EL (cell line): ENCODE measurements around the gene TMEM39B.
"Not testable (repeated sequence)": the region's sequence is repeated elsewhere in the genome, so short reads cannot be mapped to it uniquely, and the experiment has no call there.

Experiments used
- DNase-seq: peaks from one replicate; pipeline ENCODE4 v3.0.0-alpha.2; 2016

Gene TMEM39B

GRCh38 chr1:32071758-32072621 lies 749 bp upstream of the TMEM39B start:
- DNase-seq: peak; percentile 66

- DNase-seq: no peak
These were observed 825 bp downstream of the TMEM39B start for GRCh38 chr1:32073299-32074229.

- no peak for DNase-seq
These were observed 2.1 kb downstream of the TMEM39B start for GRCh38 chr1:32074841-32075240.

GRCh38 chr1:32077451-32077850 lies 4.7 kb downstream of the TMEM39B start:
- DNase-seq: no peak

GRCh38 chr1:32082022-32082421 lies 9.3 kb downstream of the TMEM39B start:
- no peak for DNase-seq

- DNase-seq: not testable (repeated sequence)
These were observed 13.6 kb downstream of the TMEM39B start for GRCh38 chr1:32086381-32086780.

GRCh38 chr1:32091176-32091575 lies 18.4 kb downstream of the TMEM39B start:
- DNase-seq: no peak

- no peak for DNase-seq
These were observed 18.9 kb downstream of the TMEM39B start for GRCh38 chr1:32091591-32091990.

GRCh38 chr1:32094746-32095521 lies 22.2 kb downstream of the TMEM39B start:
- no peak for DNase-seq

GRCh38 chr1:32099426-32099825 lies 26.7 kb downstream of the TMEM39B start:
- no peak for DNase-seq

GRCh38 chr1:32100359-32100758 lies 27.6 kb downstream of the TMEM39B start:
- no peak for DNase-seq

GRCh38 chr1:32100807-32101708 lies 28.3 kb downstream of the TMEM39B start:
- DNase-seq: peak; percentile 81

- no peak for DNase-seq
These were observed 31.4 kb downstream of the TMEM39B start for GRCh38 chr1:32104127-32104526.

GRCh38 chr1:32105338-32105737 lies 32.6 kb downstream of the TMEM39B start:
- no peak for DNase-seq

GRCh38 chr1:32106663-32107275 lies 34.0 kb downstream of the TMEM39B start:
- DNase-seq: no peak

GRCh38 chr1:32107742-32108661 lies 35.3 kb downstream of the TMEM39B start, which contains the start of gene KPNA6:
Gene KPNA6 (plus strand): TSS chr1:32108056. CDS start chr1:32108131, 75 bp downstream.
- DNase-seq: peak; percentile 96

- DNase-seq: no peak
These were observed 38.4 kb downstream of the TMEM39B start for GRCh38 chr1:32111040-32111623.

GRCh38 chr1:32111789-32112188 lies 39.0 kb downstream of the TMEM39B start:
- no peak for DNase-seq

- DNase-seq: no peak
These were observed 40.2 kb downstream of the TMEM39B start for GRCh38 chr1:32112806-32113375.
